ENCODE results near the gene EPS8L2. TPM values are rescaled to one million over a fixed set of nuclear protein-coding genes. Genes with fewer than 3 reads are reported as not detected.

EPS8L2 gene
- total RNA-seq, 1 donor from 2014 or later: 111 TPM

GRCh38 chr11:720017-720641 is 14.1 kb downstream of the EPS8L2 start:
- TF ChIP-seq CTCF (IDR thresholded peaks at IDR 0.05; ENCODE audit: unreplicated experiment): no peak
- peaks cover 3% of the 10 kb centered on the region for H3K9me3 Mint-ChIP-seq
- H3K27me3 Mint-ChIP-seq (ENCODE audit: low read depth): peaks cover 28% of the 10 kb centered on the region
- no peak for DNase-seq (ENCODE audit: low spot score in 2 of 2, unreplicated experiment in 2 of 2)
- no peak overlapping the region for H3K4me3 Mint-ChIP-seq
- H3K27ac Mint-ChIP-seq: no peak overlapping the region
- H3K4me1 Mint-ChIP-seq: no peaks in the 10 kb centered on the region
- peaks cover 20% of the 10 kb centered on the region for H3K36me3 Mint-ChIP-seq

- TF ChIP-seq CTCF (IDR thresholded peaks at IDR 0.05; ENCODE audit: unreplicated experiment): no peak
- H3K4me3 Mint-ChIP-seq: no peak overlapping the region
- H3K4me1 Mint-ChIP-seq: no peaks in the 10 kb centered on the region
- H3K9me3 Mint-ChIP-seq: no peaks in the 10 kb centered on the region
- H3K36me3 Mint-ChIP-seq: peaks cover 17% of the 10 kb centered on the region
- peaks cover 31% of the 10 kb centered on the region for H3K27me3 Mint-ChIP-seq (ENCODE audit: low read depth)
- no peak for DNase-seq (ENCODE audit: low spot score in 2 of 2, unreplicated experiment in 2 of 2)
- H3K27ac Mint-ChIP-seq: no peak overlapping the region
Measured at GRCh38 chr11:720642-721246, 14.7 kb downstream of the EPS8L2 start.

- Mint-ChIP-seq H3K4me3 (no peak overlapping the region), H3K27ac (no peak overlapping the region), H3K36me3 (peaks cover 16% of the 10 kb centered on the region), H3K9me3 (no peaks in the 10 kb centered on the region), H3K27me3 (ENCODE audit: low read depth) (peaks cover 31% of the 10 kb centered on the region), H3K4me1 (no peaks in the 10 kb centered on the region)
- TF ChIP-seq CTCF (IDR thresholded peaks at IDR 0.05; ENCODE audit: unreplicated experiment): no peak
- DNase-seq (ENCODE audit: low spot score in 2 of 2, unreplicated experiment in 2 of 2): no peak
Measured at GRCh38 chr11:721247-721740, 15.3 kb downstream of the EPS8L2 start.

- H3K4me3 Mint-ChIP-seq: no peak overlapping the region
- H3K27ac Mint-ChIP-seq: no peak overlapping the region
- no peaks in the 10 kb centered on the region for H3K9me3 Mint-ChIP-seq
- TF ChIP-seq CTCF (IDR thresholded peaks at IDR 0.05; ENCODE audit: unreplicated experiment): no peak
- peaks cover 2% of the 10 kb centered on the region for H3K4me1 Mint-ChIP-seq
- H3K36me3 Mint-ChIP-seq: peaks cover 12% of the 10 kb centered on the region
- peaks cover 31% of the 10 kb centered on the region for H3K27me3 Mint-ChIP-seq (ENCODE audit: low read depth)
- DNase-seq (ENCODE audit: low spot score in 2 of 2, unreplicated experiment in 2 of 2): no peak
Measured at GRCh38 chr11:721741-722345, 15.8 kb downstream of the EPS8L2 start.

GRCh38 chr11:722346-722811 is 16.3 kb downstream of the EPS8L2 start:
- Mint-ChIP-seq H3K27me3 (ENCODE audit: low read depth) (peaks cover 31% of the 10 kb centered on the region), H3K9me3 (no peaks in the 10 kb centered on the region), H3K4me1 (peaks cover 3% of the 10 kb centered on the region), H3K36me3 (peaks cover 12% of the 10 kb centered on the region), H3K4me3 (no peak overlapping the region), H3K27ac (no peak overlapping the region)
- DNase-seq (ENCODE audit: low spot score in 2 of 2, unreplicated experiment in 2 of 2): no peak
- TF ChIP-seq CTCF (IDR thresholded peaks at IDR 0.05; ENCODE audit: unreplicated experiment): no peak
